GM19328 (cell line): ENCODE data around the gene ERMAP.
"Not testable (repeated sequence)": the region's sequence is repeated elsewhere in the genome, so short reads cannot be mapped to it uniquely, and the experiment has no call there.

Experiments used
- ATAC-seq: cut with Tn5 transposase; IDR thresholded peaks from one replicate; pipeline ENCODE4 v1.9.1; 2021; ENCODE audit warnings: mild to moderate bottlenecking, moderate library complexity; ENCODE audit not compliant: unreplicated experiment

The ERMAP gene

DNA sequence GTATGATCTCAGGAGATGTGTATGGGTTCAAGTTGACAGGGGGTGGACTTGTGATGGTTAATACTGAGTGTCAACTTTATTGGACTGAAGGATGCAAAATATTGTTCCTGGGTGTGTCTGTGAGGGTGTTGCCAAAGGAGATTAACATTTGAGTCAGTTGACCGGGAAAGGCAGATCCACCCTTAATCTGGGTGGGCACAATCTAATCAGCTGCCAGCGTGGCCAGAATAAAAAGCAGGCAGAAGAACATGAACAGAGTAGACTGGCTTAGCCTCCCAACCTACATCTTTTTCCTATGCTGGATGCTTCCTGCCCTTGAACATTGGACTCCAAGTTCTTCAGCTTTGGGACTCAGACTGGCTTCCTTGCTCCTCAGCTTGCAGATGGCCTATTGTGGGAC lies 52.8 kb downstream of the ERMAP start:
- ATAC-seq, result not testable (repeated sequence)

DNA sequence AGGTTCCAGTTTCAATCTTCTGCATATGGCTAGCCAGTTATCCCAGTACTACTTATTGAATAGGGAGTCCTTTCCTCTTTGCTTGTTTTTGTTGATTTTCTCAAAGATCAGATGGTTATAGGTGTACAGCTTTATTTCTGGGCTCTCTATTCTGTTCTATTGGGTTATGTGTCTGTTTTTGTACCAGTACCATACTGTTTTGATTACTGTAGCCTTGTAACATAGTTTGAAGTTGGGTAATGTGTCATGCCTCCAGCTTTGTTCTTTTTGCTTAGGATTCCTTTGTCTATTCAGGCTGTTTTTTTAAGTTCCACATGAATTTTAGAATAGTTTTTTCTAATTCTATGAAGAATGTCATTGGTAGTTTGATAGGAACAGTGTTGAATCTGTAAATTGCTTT lies 56.2 kb downstream of the ERMAP start:
- ATAC-seq, result not testable (repeated sequence)

- no peak for ATAC-seq
These were observed 56.7 kb downstream of the ERMAP start for GRCh38 chr1:42873670-42874069.

- no peak for ATAC-seq
These were observed 59.1 kb downstream of the ERMAP start for GRCh38 chr1:42876009-42876408.

- no peak for ATAC-seq
These were observed 60.5 kb downstream of the ERMAP start for GRCh38 chr1:42877380-42877779.

- ATAC-seq, result no peak
These were observed 63.5 kb downstream of the ERMAP start for GRCh38 chr1:42880384-42880783.

DNA sequence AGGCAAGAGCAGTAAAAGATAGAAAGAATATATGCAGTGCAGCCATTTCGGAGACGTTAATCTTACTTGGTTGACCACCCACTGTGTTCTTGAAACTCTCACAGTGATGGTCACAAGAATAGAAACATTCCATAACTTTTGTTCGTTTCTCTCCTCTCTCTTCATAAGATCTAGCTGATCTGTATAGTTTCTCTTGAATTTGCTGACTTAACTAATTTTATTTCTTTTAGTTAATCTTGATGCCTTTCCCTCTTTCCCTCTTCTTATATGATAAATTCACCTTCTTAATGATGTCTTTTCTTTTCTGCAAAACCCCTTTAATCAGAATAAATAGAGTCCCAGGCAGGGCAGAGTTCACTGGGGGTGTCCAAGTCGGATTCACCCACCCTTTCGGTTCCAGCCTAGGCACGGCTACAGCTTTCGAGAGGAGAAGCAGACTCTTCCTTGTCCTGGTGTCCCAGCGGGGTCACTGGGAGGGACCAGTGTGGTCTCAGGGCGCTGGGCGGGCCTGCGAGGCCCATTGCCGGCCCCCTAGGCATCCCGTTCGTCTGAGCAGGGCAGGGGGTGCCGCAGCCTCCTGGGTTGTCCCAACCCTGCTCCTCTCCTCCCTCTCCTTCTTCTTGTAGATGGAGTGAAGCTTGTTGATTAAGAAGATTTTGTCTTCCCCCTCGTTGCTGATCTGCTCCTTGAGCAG lies 69.3 kb downstream of the ERMAP start:
- no peak for ATAC-seq

DNA sequence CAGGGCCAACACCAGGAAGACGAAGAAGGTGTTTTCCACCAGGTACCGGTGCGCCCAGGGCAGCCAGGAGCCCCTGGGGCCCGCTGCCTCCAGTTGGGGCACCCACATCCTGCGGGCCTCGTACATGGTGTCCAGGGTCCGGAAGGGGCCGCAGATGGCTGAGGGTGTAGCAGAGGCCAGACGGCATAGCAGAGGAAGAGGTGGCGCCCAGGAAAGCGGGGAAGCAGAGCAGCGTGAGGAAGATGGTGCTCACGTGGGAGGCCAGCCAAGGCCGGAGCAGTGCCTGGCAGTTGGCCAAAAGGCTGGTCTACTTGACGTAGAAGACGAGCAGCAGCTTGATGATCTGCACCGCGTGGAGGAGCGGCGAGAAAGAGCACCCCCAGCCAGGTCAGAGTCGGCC lies 69.9 kb downstream of the ERMAP start:
- ATAC-seq, result no peak

GRCh38 chr1:42887366-42887765 lies 70.4 kb downstream of the ERMAP start:
- ATAC-seq, result no peak

- no peak for ATAC-seq
These were observed 71.2 kb downstream of the ERMAP start for GRCh38 chr1:42888013-42888633.

DNA sequence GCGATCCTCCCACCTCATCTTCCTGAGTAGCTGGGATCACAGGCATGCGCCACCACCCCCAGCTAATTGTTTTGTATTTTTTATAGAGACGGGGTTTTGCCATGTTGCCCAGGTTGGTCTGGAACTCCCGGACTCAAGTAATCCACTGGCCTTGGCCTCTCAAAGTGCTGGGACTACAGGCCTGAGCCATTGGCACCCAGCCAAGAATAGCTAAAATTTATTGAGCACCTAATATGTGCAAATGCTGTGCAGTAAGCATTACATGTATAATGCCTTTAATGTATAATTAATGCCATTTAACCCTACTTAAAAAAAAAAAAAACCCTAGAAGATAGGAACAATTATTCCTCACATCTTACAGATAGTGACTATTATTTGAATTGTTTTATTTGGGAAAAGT lies 72.3 kb downstream of the ERMAP start:
- ATAC-seq, result no peak

DNA sequence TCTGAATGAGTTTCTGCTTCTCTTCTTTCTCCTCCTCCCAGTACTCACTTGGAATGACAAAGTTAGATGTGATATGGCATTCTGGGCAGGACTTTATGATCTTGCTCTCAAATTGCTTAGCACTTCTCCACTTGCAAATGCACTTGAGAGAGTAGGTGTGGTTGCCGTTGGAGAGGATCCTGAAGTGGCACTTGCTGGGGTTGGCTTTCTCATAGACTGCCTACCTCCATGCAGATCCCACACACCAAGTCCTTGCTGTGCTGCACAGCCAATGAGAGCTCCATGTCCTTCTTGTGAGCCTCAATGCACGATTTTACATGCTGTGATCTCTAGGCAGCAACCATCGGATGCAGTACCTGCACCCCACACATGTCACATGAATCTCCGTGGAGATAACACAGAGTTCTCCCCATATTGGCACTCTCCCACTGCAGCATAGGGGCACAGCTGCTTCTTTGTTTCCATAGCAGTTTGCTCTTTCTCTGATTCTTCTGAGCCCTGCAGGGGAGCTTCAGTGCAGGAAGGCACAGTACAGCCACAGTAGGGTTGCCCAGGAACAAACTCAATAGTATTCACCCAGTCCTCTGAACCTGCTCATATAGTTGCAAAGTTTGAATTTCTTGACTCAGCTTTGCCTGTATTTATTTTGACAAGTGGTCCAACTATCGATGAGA lies 74.7 kb downstream of the ERMAP start:
- no peak for ATAC-seq
